GM18499 (cell line): Measurements from ENCODE around the gene ACTL7A.

Experiments used
- ATAC-seq: cut with Tn5 transposase; IDR thresholded peaks from one replicate; pipeline ENCODE4 v1.9.1; 2021; ENCODE audit warnings: moderate number of reproducible peaks; ENCODE audit not compliant: insufficient read depth, unreplicated experiment

The ACTL7A gene

DNA sequence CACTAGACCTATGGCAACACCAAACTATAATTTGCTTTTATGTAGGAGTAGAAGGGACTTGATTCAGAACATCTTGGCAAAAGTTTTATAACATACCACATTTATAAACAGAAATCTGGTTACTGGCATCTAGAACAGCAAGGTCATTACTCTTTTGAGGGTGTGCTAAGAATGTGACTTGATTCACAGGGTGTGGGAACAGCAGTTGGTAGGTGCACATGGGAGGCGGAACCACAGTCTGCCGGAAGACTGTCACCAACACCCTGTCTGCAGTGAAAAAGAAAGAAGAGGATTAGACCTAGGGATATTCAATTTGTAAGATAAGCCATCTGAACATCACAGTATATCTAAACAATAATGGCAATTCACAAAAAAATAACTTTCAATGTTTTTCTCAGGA is 48.8 kb downstream of the ACTL7A start:
- ATAC-seq: no peak

DNA sequence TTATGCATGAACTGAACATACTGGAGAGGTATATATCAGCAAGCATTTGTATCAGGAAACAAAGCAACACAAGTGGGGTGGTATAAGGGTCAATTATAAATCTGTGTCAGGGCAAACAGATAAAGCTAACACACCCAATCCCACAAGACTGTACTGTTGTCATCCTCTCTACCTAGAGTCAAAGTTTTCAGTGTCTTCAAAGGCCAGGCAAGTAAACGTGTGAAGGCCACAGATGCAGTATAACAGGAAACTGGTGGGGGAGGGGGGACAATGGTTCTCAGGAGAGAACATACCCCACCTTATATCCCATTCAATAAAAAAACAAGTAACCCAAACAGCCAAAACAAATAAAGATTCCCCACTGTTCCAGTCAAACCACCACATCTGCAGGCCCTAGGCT is 49.8 kb downstream of the ACTL7A start:
- no peak for ATAC-seq
